Parathyroid adenoma (tissue), 2 donors: ENCODE measurements around the gene ZNF519.
"Not testable (repeated sequence)": the region's sequence is repeated elsewhere in the genome, so short reads cannot be mapped to it uniquely, and the experiment has no call there.

Experiments
- H2AFZ ChIP-seq: fragments of 300-600 bp; sonication (generic); one replicate; pipeline ENCODE4 v1.7.0; 2017; ENCODE audit warnings: antibody characterized with exemption, mild to moderate bottlenecking
- H3K27ac ChIP-seq: fragments of 300-600 bp; sonication (generic); one replicate; pipeline ENCODE4 v1.7.0; 2017
- H3K27me3 ChIP-seq: fragments of 300-600 bp; sonication (generic); one replicate; pipeline ENCODE4 v1.7.0; 2017; ENCODE audit warnings: low read length; ENCODE audit not compliant: control insufficient read depth, insufficient read depth
- H3K36me3 ChIP-seq: fragments of 300-600 bp; sonication (generic); one replicate; pipeline ENCODE4 v1.7.0; 2017; ENCODE audit warnings: low read length; ENCODE audit not compliant: control insufficient read depth, insufficient read depth
- H3K4me1 ChIP-seq: fragments of 300-600 bp; sonication (generic); one replicate; pipeline ENCODE4 v1.7.0; 2017; ENCODE audit warnings: control low read depth
- H3K4me2 ChIP-seq: fragments of 300-600 bp; sonication (generic); one replicate; pipeline ENCODE4 v1.7.0; 2017; ENCODE audit warnings: low read length
- H3K4me3 ChIP-seq: fragments of 300-600 bp; sonication (generic); one replicate; pipeline ENCODE4 v1.7.0; 2017; ENCODE audit warnings: low read depth, low read length
- H3K79me2 ChIP-seq: fragments of 300-600 bp; sonication (generic); one replicate; pipeline ENCODE4 v1.7.0; 2017; ENCODE audit warnings: control low read depth
- H3K9ac ChIP-seq: fragments of 300-600 bp; sonication (generic); one replicate; pipeline ENCODE4 v1.7.0; 2017; ENCODE audit warnings: mild to moderate bottlenecking
- H3K9me3 ChIP-seq: fragments of 300-600 bp; sonication (generic); one replicate; pipeline ENCODE4 v1.7.0; 2017; ENCODE audit warnings: low read length; ENCODE audit not compliant: control insufficient read depth
- donor health status: primary hyperparathyroidism.

ZNF519 gene

DNA sequence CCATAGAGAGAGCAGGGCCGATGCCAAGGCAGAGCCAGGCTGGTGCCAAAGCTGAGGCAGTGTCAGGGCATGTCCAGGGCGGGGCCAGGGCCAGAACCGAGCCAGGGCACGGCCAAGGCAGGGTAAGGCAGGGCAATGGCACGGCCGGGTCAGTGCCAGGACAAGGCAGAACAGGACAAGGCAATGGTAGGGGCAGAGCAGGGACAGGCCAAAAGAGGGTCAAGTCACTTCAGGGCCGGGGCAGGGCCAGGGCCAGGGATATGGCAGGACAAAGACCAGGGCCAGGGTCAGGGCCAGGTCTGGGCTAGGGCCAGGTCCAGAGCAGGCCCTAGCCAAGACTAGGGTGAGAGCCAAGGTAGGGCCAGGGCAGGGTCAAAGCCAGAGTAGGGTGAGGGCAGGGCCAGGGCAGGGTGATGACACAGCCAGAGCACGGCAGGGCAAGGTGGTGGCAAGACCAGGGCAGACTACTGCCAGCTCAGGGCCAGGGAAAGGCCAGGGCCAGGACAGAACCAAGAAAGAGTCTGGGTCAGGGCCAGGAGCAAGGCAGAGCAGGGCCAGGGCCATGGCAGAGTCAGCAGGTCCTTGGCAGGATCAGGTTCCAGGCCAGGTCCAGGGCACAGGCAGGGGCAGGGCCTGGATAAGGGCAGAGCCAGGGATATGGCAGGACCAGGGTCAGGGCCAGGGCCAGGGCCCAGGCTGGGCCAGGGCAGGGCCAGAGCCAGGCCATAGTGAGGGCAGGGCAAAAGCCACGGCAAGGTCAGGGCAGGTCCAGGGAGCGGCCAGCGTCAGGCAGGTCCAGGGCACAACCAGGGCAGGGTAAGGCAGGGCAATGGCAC, 41.1 kb upstream of the ZNF519 start:
- not testable (repeated sequence) for H3K27ac ChIP-seq

GRCh38 chr18:14172142-14173115, 40.2 kb upstream of the ZNF519 start:
- H3K27ac ChIP-seq, H3K4me1 ChIP-seq, H3K36me3 ChIP-seq, H3K4me2 ChIP-seq, H3K9ac ChIP-seq, H3K79me2 ChIP-seq, H2AFZ ChIP-seq, H3K4me3 ChIP-seq, H3K27me3 ChIP-seq, H3K9me3 ChIP-seq: not testable (repeated sequence)

More for the DNA sequence above, 41.1 kb upstream of the ZNF519 start:
- H3K4me3 ChIP-seq, H3K36me3 ChIP-seq, H3K4me2 ChIP-seq, H3K9me3 ChIP-seq, H3K27me3 ChIP-seq, H3K4me1 ChIP-seq, H3K79me2 ChIP-seq, H2AFZ ChIP-seq, H3K9ac ChIP-seq: not testable (repeated sequence)

- not testable (repeated sequence) for H3K79me2 ChIP-seq, H3K4me3 ChIP-seq, H3K36me3 ChIP-seq, H2AFZ ChIP-seq, H3K9ac ChIP-seq, H3K4me2 ChIP-seq, H3K27ac ChIP-seq, H3K9me3 ChIP-seq, H3K27me3 ChIP-seq, H3K4me1 ChIP-seq
Measured at GRCh38 chr18:14171301-14172141, 39.3 kb upstream of the ZNF519 start.

DNA sequence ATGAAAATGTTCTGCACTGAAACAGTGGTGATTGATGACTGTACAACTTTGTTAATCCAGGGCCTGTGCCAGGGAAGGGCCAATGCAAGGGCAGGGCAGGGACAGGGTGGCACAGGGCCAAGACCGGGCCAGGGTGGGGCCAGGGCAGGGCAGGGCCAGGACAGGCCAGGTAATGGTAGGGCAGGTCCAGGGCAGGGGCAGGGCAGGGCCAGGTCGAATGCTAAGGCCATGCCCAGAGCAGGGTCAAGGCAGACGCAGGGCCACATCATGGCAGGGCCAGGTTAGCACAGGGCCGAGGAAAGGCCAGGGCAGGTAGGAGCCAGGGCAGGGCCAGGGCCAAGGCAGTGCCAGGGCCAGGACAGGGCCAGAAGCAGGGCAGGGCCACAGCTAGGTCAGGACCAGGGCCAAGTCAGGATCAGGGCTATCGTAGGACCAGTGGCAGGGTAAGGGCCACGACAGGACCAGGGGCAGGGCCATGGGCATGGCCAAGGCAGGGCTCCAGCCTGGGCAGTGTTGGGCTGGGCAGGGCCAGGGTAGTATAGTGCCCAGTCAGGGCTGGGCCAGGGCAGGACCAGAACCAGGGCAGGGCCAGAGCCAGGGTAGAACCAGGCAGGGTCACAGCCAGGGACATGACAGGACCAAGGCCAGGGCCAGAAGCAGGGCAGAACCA, 38.3 kb upstream of the ZNF519 start:
- not testable (repeated sequence) for H3K9me3 ChIP-seq, H3K27me3 ChIP-seq, H2AFZ ChIP-seq, H3K79me2 ChIP-seq, H3K9ac ChIP-seq, H3K4me3 ChIP-seq, H3K27ac ChIP-seq, H3K4me2 ChIP-seq, H3K36me3 ChIP-seq, H3K4me1 ChIP-seq

- H3K27ac ChIP-seq, H3K4me1 ChIP-seq, H3K4me3 ChIP-seq, H3K4me2 ChIP-seq, H3K27me3 ChIP-seq, H3K9me3 ChIP-seq, H3K36me3 ChIP-seq, H3K9ac ChIP-seq, H2AFZ ChIP-seq, H3K79me2 ChIP-seq: not testable (repeated sequence)
Measured at GRCh38 chr18:14162915-14163314, 30.7 kb upstream of the ZNF519 start.

DNA sequence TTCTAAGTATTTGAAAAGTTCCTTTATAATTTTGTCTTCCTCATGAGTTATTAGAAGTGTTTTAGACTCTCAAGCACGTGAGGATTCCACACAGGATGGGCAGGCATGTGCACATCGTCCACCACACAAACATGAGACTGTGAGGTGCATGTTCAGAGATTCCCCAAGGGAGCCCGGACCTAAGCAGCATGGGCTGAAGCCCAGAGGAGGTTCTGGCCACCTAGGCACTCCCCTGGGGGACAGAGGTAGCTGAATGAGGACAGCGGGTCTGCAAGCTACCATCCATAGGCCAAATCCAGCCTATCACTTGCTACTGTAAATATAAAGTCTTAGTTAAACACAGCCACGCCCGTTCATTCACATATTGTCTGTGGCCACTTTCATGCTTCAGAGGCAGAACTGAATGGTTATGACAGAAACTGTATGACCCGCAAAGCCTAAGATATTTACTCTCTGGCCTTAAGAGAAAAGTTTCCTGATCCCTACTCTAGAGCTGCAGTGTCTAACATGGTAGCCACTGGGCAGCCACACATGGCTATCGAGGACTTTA, 19.4 kb upstream of the ZNF519 start:
- H3K4me3 ChIP-seq, H3K27me3 ChIP-seq, H2AFZ ChIP-seq, H3K9ac ChIP-seq, H3K27ac ChIP-seq, H3K9me3 ChIP-seq, H3K4me2 ChIP-seq, H3K79me2 ChIP-seq, H3K4me1 ChIP-seq, H3K36me3 ChIP-seq: not testable (repeated sequence)

- H3K9ac ChIP-seq, H3K27me3 ChIP-seq, H3K79me2 ChIP-seq, H3K4me3 ChIP-seq, H3K27ac ChIP-seq, H3K36me3 ChIP-seq, H3K9me3 ChIP-seq, H3K4me1 ChIP-seq, H3K4me2 ChIP-seq, H2AFZ ChIP-seq: not testable (repeated sequence)
Measured at GRCh38 chr18:14150766-14151165, 18.5 kb upstream of the ZNF519 start.

- H3K36me3 ChIP-seq, H3K79me2 ChIP-seq, H3K9me3 ChIP-seq, H3K27ac ChIP-seq, H3K4me2 ChIP-seq, H3K4me1 ChIP-seq, H3K4me3 ChIP-seq, H3K9ac ChIP-seq, H2AFZ ChIP-seq, H3K27me3 ChIP-seq: not testable (repeated sequence)
Measured at GRCh38 chr18:14149916-14150420, 17.7 kb upstream of the ZNF519 start.

DNA sequence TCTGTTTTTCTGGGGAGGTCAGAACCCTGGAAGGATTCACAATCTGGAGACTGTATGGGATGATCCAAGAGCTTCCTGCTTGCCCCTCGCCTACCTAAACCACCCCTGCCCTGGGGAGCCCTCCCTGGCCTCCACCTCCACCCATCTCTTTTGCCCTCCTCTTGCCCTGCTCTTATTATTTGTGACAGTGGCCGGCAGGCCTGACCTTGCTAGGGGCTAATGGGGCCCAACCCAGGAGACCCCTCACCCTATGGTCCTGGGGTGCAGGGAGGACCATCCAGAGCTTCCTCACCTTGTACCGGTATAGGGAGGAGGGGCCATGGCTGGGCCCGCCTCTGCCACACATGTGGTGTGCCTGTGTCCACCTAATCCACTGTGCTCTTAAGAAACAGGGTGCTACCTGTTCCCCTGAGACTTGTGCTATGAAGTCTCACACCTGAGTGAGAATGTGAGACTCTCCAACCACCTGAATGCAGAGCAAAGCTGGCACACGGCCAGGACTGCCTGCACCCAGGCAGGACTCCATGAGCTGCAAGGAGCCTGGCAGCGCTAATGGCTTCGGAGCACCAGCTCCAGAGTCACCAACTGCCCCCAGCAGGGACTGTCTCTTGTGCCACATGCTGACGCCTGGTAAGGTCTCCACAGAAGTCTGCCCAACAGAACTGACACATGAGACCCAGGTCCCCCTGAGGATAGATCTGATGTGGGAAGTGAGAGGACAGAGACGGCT, 17.1 kb upstream of the ZNF519 start:
- H3K4me1 ChIP-seq, H3K36me3 ChIP-seq, H3K4me3 ChIP-seq, H3K9me3 ChIP-seq, H2AFZ ChIP-seq, H3K9ac ChIP-seq, H3K4me2 ChIP-seq, H3K27me3 ChIP-seq, H3K79me2 ChIP-seq, H3K27ac ChIP-seq: not testable (repeated sequence)
